SK-N-SH treated with all-trans-retinoic acid at 6 μM for 48 hours (cell line): ENCODE measurements around the gene PIK3R1.

Experiments
- ATAC-seq: fragments of 200-7000 bp; cut with Tn5 transposase; 3 replicates; pipeline ENCODE4 v1.9.1; 2020; ENCODE audit warnings: mild to moderate bottlenecking, moderate library complexity
- ARNTL ChIP-seq: fragments of 450-650 bp; formaldehyde crosslinking; IDR thresholded peaks from 2 replicates; pipeline ENCODE4 v1.5.0; 2020; ENCODE audit warnings: low read depth, mild to moderate bottlenecking, moderate library complexity, borderline replicate concordance
- BACH2 ChIP-seq: fragments of 250-450 bp; sonication (Bioruptor Pico); IDR thresholded peaks from 2 replicates; pipeline ENCODE4 v1.9.0; 2021; ENCODE audit warnings: mild to moderate bottlenecking, borderline replicate concordance
- CSDC2 ChIP-seq: fragments of 250-450 bp; sonication (Bioruptor Pico); IDR thresholded peaks from 2 replicates; pipeline ENCODE4 v1.5.0; 2020; ENCODE audit warnings: mild to moderate bottlenecking, moderate library complexity
- CSRNP3 ChIP-seq: fragments of 250-450 bp; sonication (Bioruptor Pico); IDR thresholded peaks from 2 replicates; pipeline ENCODE4 v1.5.1; 2021; ENCODE audit warnings: mild to moderate bottlenecking, moderate library complexity
- ESRRG ChIP-seq: fragments of 250-450 bp; sonication (Bioruptor Pico); IDR thresholded peaks from 2 replicates; pipeline ENCODE4 v1.6.1; 2021; ENCODE audit warnings: mild to moderate bottlenecking
- GLIS3 ChIP-seq: fragments of 250-450 bp; sonication (Bioruptor Pico); IDR thresholded peaks from 2 replicates; pipeline ENCODE4 v1.5.0; 2020; ENCODE audit warnings: mild to moderate bottlenecking, moderate library complexity
- ISL1 ChIP-seq: fragments of 250-450 bp; sonication (Bioruptor Pico); IDR thresholded peaks from 2 replicates; pipeline ENCODE4 v2.1.2; 2022; ENCODE audit warnings: mild to moderate bottlenecking, moderate library complexity
- OSR1 ChIP-seq: fragments of 250-450 bp; sonication (Bioruptor Pico); IDR thresholded peaks from 2 replicates; pipeline ENCODE4 v1.8.0; 2022; ENCODE audit warnings: moderate library complexity, mild to moderate bottlenecking, inconsistent platforms
- PATZ1 ChIP-seq: fragments of 250-450 bp; sonication (Bioruptor Pico); IDR thresholded peaks from 2 replicates; pipeline ENCODE4 v1.8.0; 2020; ENCODE audit warnings: mild to moderate bottlenecking, moderate library complexity, borderline replicate concordance
- PPARA ChIP-seq: fragments of 250-450 bp; sonication (Bioruptor Pico); IDR thresholded peaks from 2 replicates; pipeline ENCODE4 v1.5.0; 2020; ENCODE audit warnings: mild to moderate bottlenecking, borderline replicate concordance
- RARB ChIP-seq: fragments of 250-450 bp; sonication (Bioruptor Pico); IDR thresholded peaks from 2 replicates; pipeline ENCODE4 v1.8.0; 2021; ENCODE audit warnings: mild to moderate bottlenecking, moderate library complexity
- SNAI2 ChIP-seq: fragments of 250-450 bp; sonication (Bioruptor Pico); IDR thresholded peaks from 2 replicates; pipeline ENCODE4 v1.5.0; 2020; ENCODE audit warnings: mild to moderate bottlenecking, moderate library complexity
- TCF4 ChIP-seq: fragments of 250-450 bp; sonication (Bioruptor Pico); IDR thresholded peaks from 2 replicates; pipeline ENCODE4 v1.8.0; 2021; ENCODE audit warnings: mild to moderate bottlenecking, moderate library complexity, borderline replicate concordance
- TOX ChIP-seq: fragments of 250-450 bp; sonication (Bioruptor Pico); IDR thresholded peaks from 2 replicates; pipeline ENCODE4 v1.8.0; 2021; ENCODE audit warnings: mild to moderate bottlenecking, moderate library complexity, borderline replicate concordance
- ZC3H10 ChIP-seq: fragments of 250-450 bp; sonication (Bioruptor Pico); IDR thresholded peaks from 2 replicates; pipeline ENCODE4 v1.5.1; 2021; ENCODE audit warnings: mild to moderate bottlenecking, moderate library complexity
- ZFP3 ChIP-seq: fragments of 250-450 bp; sonication (Bioruptor Pico); IDR thresholded peaks from 2 replicates; pipeline ENCODE4 v1.5.0; 2020; ENCODE audit warnings: mild to moderate bottlenecking, moderate library complexity
- ZFP30 ChIP-seq: fragments of 450-650 bp; formaldehyde crosslinking; IDR thresholded peaks from 2 replicates; pipeline ENCODE4 v1.5.0; 2022; ENCODE audit warnings: mild to moderate bottlenecking, moderate library complexity
- ZNF565 ChIP-seq: fragments of 450-650 bp; formaldehyde crosslinking; conservative IDR thresholded peaks from 2 replicates; pipeline ENCODE4 v1.5.0; 2020; ENCODE audit warnings: low read depth, mild to moderate bottlenecking, moderate library complexity
- ZNF70 ChIP-seq: fragments of 450-650 bp; formaldehyde crosslinking; IDR thresholded peaks from 2 replicates; pipeline ENCODE4 v1.5.0; 2020; ENCODE audit warnings: mild to moderate bottlenecking, moderate library complexity
- ZNF8 ChIP-seq: fragments of 450-650 bp; formaldehyde crosslinking; IDR thresholded peaks from 2 replicates; pipeline ENCODE4 v1.5.0; 2020; ENCODE audit warnings: mild to moderate bottlenecking, moderate library complexity
- TF ChIP-seq, protein P1 (sequence below): fragments of 250-450 bp; sonication (Bioruptor Pico); IDR thresholded peaks from 2 replicates; pipeline ENCODE4 v1.5.0; 2020; ENCODE audit warnings: mild to moderate bottlenecking, moderate library complexity
- TF ChIP-seq, protein P2 (sequence below): fragments of 250-450 bp; sonication (Bioruptor Pico); IDR thresholded peaks from 2 replicates; pipeline ENCODE4 v1.8.0; 2021; ENCODE audit warnings: low read depth, mild to moderate bottlenecking, moderate library complexity, borderline replicate concordance
- TF ChIP-seq, protein P3 (sequence below): fragments of 250-450 bp; sonication (Bioruptor Pico); IDR thresholded peaks from 2 replicates; pipeline ENCODE4 v1.5.1; 2020; ENCODE audit warnings: low read depth, mild to moderate bottlenecking, moderate library complexity

The PIK3R1 gene

GRCh38 chr5:68257210-68257609, 41.7 kb downstream of the PIK3R1 start:
- no peak for ATAC-seq
- TF ChIP-seq ESRRG (CRISPR knock-in tag) (no peak), PATZ1 (CRISPR knock-in tag) (no peak), CSDC2 (CRISPR knock-in tag) (no peak), ZNF8 (no peak), ISL1 (CRISPR knock-in tag) (no peak), ZNF565 (no peak), TOX (CRISPR knock-in tag) (no peak), ZNF70 (CRISPR knock-in tag) (no peak), BACH2 (CRISPR knock-in tag) (no peak), ARNTL (CRISPR knock-in tag) (no peak)
- TF ChIP-seq, protein P1, sequence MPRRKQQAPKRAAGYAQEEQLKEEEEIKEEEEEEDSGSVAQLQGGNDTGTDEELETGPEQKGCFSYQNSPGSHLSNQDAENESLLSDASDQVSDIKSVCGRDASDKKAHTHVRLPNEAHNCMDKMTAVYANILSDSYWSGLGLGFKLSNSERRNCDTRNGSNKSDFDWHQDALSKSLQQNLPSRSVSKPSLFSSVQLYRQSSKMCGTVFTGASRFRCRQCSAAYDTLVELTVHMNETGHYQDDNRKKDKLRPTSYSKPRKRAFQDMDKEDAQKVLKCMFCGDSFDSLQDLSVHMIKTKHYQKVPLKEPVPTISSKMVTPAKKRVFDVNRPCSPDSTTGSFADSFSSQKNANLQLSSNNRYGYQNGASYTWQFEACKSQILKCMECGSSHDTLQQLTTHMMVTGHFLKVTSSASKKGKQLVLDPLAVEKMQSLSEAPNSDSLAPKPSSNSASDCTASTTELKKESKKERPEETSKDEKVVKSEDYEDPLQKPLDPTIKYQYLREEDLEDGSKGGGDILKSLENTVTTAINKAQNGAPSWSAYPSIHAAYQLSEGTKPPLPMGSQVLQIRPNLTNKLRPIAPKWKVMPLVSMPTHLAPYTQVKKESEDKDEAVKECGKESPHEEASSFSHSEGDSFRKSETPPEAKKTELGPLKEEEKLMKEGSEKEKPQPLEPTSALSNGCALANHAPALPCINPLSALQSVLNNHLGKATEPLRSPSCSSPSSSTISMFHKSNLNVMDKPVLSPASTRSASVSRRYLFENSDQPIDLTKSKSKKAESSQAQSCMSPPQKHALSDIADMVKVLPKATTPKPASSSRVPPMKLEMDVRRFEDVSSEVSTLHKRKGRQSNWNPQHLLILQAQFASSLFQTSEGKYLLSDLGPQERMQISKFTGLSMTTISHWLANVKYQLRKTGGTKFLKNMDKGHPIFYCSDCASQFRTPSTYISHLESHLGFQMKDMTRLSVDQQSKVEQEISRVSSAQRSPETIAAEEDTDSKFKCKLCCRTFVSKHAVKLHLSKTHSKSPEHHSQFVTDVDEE, result no peak
- TF ChIP-seq, protein P2, sequence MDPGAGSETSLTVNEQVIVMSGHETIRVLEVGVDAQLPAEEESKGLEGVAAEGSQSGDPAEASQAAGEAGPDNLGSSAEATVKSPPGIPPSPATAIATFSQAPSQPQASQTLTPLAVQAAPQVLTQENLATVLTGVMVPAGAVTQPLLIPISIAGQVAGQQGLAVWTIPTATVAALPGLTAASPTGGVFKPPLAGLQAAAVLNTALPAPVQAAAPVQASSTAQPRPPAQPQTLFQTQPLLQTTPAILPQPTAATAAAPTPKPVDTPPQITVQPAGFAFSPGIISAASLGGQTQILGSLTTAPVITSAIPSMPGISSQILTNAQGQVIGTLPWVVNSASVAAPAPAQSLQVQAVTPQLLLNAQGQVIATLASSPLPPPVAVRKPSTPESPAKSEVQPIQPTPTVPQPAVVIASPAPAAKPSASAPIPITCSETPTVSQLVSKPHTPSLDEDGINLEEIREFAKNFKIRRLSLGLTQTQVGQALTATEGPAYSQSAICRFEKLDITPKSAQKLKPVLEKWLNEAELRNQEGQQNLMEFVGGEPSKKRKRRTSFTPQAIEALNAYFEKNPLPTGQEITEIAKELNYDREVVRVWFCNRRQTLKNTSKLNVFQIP (CRISPR knock-in tag), result no peak
- TF ChIP-seq, protein P3, sequence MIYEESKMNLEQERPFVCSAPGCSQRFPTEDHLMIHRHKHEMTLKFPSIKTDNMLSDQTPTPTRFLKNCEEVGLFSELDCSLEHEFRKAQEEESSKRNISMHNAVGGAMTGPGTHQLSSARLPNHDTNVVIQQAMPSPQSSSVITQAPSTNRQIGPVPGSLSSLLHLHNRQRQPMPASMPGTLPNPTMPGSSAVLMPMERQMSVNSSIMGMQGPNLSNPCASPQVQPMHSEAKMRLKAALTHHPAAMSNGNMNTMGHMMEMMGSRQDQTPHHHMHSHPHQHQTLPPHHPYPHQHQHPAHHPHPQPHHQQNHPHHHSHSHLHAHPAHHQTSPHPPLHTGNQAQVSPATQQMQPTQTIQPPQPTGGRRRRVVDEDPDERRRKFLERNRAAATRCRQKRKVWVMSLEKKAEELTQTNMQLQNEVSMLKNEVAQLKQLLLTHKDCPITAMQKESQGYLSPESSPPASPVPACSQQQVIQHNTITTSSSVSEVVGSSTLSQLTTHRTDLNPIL, result no peak
- TF ChIP-seq, all 23 proteins: peak for 0

- no peak for ATAC-seq
- TF ChIP-seq ZNF70 (CRISPR knock-in tag) (no peak), PPARA (CRISPR knock-in tag) (no peak), CSRNP3 (CRISPR knock-in tag) (no peak), ARNTL (CRISPR knock-in tag) (no peak), RARB (CRISPR knock-in tag) (no peak), PATZ1 (CRISPR knock-in tag) (no peak), ZFP30 (no peak), ZNF565 (no peak), GLIS3 (CRISPR knock-in tag) (no peak), TCF4 (CRISPR knock-in tag) (no peak), SNAI2 (CRISPR knock-in tag) (no peak), ZNF8 (no peak), ZFP3 (CRISPR knock-in tag) (no peak), ISL1 (CRISPR knock-in tag) (no peak), BACH2 (CRISPR knock-in tag) (no peak), OSR1 (CRISPR knock-in tag) (no peak), ZC3H10 (CRISPR knock-in tag) (no peak), CSDC2 (CRISPR knock-in tag) (no peak)
- TF ChIP-seq, protein P1, result no peak
- TF ChIP-seq, protein P2 (CRISPR knock-in tag), result no peak
Measured at GRCh38 chr5:68258531-68258930, 43.0 kb downstream of the PIK3R1 start.
